Astrocyte (in vitro differentiated cells and primary cell): ENCODE data around the gene GALNT18.

ENCODE experiments used
- EZH2 ChIP-seq: IDR thresholded peaks from 2 replicates; pipeline ENCODE4 v1.6.1; 2012; ENCODE audit warnings: mild to moderate bottlenecking, low read length, inconsistent platforms; ENCODE audit not compliant: insufficient read depth
- TF ChIP-seq, protein P1 (sequence below): IDR thresholded peaks from 2 replicates; pipeline ENCODE4 v1.5.1; 2011; ENCODE audit warnings: low read depth, mild to moderate bottlenecking, inconsistent platforms, low read length, moderate library complexity; ENCODE audit not compliant: insufficient read depth

DNA sequence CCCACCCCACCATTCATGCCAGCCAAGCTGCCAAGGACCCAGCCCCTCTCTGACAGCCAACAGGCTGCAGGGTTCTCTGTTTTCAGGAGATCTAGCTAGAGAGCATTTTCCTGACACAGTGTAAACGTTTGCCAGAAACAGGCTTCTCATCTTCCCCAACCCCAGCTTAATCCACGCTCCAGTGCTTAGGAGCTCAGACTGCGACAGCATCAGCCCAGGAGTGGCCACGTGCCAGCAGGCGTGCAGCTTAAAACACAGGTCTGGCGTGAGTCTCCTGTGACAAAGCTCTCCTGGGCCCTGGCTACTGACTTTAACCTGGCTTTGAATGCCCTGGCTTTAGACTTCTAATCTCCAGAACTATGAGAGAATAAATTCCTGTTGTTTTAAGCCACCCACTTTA is 66.6 kb downstream of the GALNT18 start:
- TF ChIP-seq, protein P1, sequence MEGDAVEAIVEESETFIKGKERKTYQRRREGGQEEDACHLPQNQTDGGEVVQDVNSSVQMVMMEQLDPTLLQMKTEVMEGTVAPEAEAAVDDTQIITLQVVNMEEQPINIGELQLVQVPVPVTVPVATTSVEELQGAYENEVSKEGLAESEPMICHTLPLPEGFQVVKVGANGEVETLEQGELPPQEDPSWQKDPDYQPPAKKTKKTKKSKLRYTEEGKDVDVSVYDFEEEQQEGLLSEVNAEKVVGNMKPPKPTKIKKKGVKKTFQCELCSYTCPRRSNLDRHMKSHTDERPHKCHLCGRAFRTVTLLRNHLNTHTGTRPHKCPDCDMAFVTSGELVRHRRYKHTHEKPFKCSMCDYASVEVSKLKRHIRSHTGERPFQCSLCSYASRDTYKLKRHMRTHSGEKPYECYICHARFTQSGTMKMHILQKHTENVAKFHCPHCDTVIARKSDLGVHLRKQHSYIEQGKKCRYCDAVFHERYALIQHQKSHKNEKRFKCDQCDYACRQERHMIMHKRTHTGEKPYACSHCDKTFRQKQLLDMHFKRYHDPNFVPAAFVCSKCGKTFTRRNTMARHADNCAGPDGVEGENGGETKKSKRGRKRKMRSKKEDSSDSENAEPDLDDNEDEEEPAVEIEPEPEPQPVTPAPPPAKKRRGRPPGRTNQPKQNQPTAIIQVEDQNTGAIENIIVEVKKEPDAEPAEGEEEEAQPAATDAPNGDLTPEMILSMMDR: no peak
- no peak for TF ChIP-seq EZH2
